Activated effector memory CD4-positive, alpha-beta T cell treated with anti-CD3 and anti-CD28 coated beads, Interleukin-2, amount 50 U/mL, for 16 hours (primary cell): ENCODE measurements around the gene RFTN1.
A peak's percentile ranks its signal among the peaks of the same experiment; 100 is the strongest.
"Not testable (repeated sequence)": the region's sequence is repeated elsewhere in the genome, so short reads cannot be mapped to it uniquely, and the experiment has no call there.

ENCODE experiments used
- DNase-seq: peaks from one replicate; pipeline ENCODE4 v3.0.0-alpha.2; 2020

Gene RFTN1

GRCh38 chr3:16318176-16318575 lies 195.3 kb downstream of the RFTN1 start:
- DNase-seq: no peak

- no peak for DNase-seq
Measured at GRCh38 chr3:16317561-16317945, 195.9 kb downstream of the RFTN1 start.

- no peak for DNase-seq
Measured at GRCh38 chr3:16316847-16317560, 196.5 kb downstream of the RFTN1 start.

GRCh38 chr3:16316396-16316795 lies 197.1 kb downstream of the RFTN1 start:
- DNase-seq: no peak

DNA sequence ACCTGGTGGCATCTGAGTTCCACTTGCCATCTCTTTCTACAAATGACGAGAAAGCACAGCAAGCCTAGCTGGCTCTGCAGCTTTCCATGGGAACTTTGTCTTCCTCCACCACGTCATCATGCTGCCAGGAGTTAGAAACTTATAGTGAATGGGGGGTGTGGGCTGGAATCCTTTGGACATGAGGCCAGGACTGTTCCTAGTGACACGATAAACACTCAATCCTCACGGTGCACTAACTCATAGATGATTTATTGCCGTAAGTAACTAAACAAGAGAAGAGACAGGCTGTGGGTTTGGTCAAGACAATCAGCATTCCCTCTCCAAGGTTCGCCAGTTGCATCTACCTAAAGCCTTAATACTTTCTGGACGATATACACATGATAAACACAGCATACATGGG lies 197.9 kb downstream of the RFTN1 start:
- DNase-seq: no peak

- no peak for DNase-seq
Measured at GRCh38 chr3:16313886-16314645, 199.4 kb downstream of the RFTN1 start.

DNA sequence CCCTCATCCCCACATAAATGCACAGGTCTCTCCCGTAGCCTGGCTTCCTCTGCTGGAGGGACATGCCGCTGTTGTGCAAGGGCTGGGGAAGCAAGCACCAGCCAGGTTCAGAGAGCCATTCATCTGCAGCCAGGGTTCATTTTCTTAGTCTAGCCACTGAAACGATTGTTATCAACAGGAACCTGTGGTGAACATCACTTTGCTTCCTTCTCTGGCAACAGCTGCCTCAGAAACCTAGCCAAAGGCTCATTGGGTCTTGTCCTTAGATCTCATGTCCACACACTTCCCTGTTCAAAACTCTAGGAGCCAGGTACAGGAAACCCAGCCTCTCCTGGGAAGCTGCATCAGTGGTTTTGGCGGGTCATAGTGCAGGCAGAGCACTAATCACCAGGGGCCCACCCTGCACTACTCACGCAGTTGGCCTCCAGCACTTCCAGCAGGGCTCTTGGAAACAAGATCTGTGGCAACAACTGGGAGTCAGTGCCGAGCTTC lies 201.5 kb downstream of the RFTN1 start:
- DNase-seq: peak; percentile 80

GRCh38 chr3:16310486-16310885 lies 203.0 kb downstream of the RFTN1 start:
- DNase-seq: not testable (repeated sequence)

- DNase-seq: peak; percentile 76
Measured at GRCh38 chr3:16309558-16309957, 203.9 kb downstream of the RFTN1 start.

GRCh38 chr3:16308727-16309126 lies 204.8 kb downstream of the RFTN1 start:
- DNase-seq: no peak

DNA sequence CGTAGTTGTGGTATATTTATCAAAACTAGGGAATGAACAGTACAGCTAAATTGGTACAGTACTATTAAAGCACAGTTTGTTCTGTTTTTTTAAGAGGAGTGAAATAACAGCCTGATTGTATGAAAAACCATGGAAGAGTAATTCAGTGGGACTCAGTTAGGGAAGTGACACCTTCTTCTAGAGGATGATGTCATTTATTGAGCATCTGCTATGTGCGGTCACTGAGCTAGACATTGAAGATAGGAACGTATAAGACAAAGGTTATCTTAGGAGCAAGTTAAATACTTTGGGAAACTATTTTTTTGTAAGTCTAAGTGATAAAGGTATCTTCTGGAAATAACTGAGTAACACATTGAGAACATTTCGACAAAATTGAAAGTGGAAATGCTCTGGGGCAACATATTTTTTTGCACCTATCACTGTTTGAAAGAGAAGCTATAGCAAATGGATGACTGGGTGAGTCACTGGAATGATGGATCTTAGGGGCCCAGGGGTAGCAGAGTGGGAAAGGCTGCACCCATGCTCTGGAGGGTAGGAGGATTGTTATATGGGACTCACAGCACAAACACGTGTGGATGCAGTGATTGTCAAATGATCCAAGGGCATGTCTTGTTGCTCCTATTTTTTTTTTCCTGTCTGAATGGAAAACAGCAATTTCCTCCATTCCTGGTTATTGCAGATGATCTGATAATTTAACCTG lies 205.5 kb downstream of the RFTN1 start:
- DNase-seq: no peak

DNA sequence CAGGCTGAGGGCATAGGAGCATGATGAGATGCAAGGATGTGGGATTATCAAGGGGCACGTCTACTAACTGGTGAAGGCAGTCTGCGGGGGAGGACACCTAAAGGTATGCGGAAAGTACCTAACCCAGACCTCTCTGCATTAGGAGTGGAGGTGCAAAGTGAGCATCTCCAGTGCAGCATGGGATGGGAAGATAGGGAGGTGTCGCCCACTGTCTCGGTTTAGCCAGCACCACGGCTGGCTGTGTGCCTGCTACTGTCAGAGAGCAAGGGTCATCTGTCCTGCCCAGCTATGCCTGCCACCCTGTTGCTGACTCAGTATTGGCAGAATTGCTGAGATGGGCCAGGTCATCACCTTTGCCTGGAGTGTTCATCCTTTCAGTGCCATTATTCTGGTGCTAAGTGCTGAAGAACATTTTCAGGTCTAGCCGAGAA lies 208.4 kb downstream of the RFTN1 start:
- peak; percentile 75 for DNase-seq

DNA sequence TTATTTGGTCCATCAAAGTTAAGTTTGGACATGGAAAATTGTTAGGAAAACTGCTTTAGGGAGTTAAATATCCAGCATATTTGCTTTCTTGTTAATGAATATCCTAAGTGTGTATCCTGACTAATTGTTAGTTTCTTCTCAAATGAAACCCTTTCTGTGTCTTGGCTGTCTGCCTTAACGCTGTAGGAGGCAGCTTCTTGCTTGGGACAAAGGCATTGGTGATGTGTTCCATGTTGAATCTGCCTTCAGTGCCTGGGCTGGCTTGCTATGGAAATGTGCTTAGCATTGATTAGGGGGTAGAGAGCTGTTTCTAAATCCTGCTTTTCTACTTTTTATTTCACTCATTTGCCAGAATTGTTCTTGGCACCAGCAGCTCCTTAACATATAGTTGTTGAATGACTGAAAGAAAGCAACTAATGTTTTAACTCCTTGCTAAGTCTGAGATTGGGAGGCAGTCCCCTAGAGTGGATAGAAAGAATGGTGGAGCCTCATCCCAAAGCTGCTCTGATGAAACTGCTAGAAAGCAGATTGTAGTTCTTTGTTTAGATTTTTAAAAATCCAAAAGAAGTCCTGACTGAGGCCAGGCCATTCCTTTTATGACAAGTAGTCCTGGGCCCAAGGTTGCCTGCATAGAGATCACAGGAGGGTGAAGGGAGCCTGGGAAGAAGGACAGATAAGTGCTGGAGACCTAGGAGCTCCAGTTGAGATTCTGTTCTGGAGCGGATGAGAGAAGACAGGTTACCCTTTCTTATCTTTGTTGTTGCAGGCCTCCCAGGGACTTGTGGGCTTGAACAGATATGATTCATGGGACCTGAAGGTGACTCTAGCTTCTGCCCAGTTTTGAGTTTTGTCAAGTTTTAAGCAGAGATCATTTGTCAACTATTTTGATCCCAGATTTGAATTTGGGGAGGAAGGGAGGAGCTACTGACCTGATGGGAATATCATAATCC lies 209.2 kb downstream of the RFTN1 start:
- DNase-seq: no peak

DNA sequence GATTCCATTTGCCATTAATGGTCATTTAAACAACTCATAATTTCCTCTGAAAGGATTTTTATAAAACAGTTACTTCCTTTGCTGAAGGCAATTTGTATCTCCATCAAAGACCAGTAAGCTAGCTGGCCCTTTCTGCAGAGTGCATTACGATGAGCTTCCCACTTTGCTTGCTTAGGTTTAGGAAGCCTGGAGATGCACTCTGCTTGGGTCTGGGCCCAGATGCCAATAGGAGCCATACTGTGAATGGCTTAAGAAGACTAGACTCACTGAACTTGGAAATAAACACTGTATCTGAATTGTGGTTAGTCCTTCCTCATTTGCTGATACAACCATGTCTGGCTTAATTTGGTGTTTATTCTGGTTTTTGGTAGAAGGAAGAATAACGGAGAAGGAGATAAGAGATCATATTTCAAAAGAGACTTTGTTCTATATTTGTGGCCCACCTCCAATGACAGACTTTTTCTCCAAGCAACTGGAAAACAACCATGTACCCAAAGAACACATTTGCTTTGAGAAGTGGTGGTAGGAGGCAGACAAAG lies 210.4 kb downstream of the RFTN1 start:
- no peak for DNase-seq

GRCh38 chr3:16302082-16302631 lies 211.3 kb downstream of the RFTN1 start:
- no peak for DNase-seq

GRCh38 chr3:16301507-16301906 lies 212.0 kb downstream of the RFTN1 start:
- DNase-seq: no peak

DNA sequence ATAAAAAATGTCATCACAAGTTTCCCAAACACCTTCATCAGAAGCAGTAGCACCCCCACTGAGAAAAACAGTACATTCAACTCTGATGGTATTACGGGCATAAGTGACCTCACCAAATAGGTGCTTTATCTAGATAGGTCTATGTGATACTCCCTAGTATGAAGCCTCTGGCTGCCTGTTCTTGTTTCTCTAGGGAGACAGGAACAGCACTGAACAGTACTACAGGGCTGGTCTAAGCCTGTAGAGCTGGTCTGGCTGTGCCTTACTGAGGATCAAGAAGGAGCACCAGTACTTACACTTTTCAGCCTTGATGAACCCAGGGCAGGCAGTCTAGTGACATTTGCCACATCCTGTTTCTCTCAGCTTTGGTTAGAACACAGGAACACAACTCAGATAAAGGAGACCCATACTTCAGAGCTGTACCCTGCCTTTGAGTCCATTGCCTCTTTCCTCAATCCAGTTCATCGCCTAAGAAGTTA lies 212.6 kb downstream of the RFTN1 start:
- DNase-seq: peak; percentile 76

DNA sequence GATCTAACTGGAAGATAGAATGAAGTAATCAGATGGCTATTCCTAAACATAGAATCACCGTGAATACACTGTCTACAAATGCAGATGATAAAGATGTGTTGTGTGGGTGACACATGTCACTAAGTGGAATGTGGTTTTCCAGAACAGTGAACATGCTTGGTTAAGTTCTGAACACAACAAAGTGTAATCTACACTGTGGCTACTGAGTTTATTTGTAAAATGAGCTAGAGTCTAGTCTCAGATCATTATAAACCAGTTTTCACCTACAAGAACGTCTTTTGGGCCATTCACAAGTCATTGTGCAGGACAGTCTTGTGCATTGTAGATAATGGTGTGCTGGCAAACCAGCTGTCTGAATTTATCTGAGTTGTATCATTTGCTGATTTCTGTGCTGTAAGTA lies 213.2 kb downstream of the RFTN1 start:
- DNase-seq: no peak

- DNase-seq: no peak
Measured at GRCh38 chr3:16299746-16300145, 213.8 kb downstream of the RFTN1 start.

GRCh38 chr3:16298891-16299290 lies 214.6 kb downstream of the RFTN1 start:
- DNase-seq: no peak

DNA sequence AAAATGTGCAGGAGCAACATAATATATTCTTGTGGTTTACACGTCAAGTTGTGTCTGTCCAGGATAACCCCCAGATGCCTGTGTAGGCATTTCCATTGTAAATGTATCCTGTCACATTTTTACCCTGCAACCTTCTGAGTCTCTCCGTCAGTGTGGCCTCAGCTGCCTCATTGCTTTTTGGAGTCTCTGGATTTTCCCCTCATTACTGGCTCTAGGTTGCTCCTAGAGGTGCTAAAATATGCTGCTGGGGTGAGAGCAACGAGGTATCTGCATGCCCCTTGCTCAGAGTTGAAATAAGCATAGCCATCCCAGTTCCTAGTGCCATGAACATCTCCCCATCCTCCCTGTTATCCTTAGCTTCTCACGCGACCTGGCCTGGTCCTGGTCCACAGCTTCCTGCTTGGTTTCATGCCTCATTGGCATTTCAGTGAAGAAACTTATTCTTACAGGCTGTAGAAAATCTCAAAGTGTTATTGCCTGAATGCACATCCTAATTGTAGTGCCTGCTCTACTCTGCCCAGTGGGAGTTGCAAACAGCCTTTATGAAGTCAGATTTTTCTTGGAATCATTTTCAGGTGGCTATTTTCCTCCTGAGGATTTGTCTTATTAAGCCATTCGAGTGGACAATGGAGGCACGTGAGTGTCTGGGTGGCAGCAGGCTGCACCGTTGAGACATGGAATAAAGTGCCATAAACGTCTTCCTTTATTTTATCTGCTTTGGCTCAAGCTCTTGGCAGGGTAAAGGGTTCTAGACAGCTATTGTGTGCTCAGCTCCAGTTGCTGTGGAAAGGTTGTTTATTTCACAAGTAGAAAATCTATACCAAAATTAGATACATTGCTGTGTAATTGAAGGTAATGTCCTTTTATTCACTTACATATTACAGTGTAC lies 215.3 kb downstream of the RFTN1 start:
- no peak for DNase-seq
